GM12801 (cell line): ENCODE results near the gene KIF3A.

Source experiments
- CTCF ChIP-seq: IDR thresholded peaks from one replicate; pipeline ENCODE4 v1.5.1; 2011; ENCODE audit warnings: control low read depth; ENCODE audit not compliant: insufficient read length; ENCODE audit errors: extremely low read depth

KIF3A gene

DNA sequence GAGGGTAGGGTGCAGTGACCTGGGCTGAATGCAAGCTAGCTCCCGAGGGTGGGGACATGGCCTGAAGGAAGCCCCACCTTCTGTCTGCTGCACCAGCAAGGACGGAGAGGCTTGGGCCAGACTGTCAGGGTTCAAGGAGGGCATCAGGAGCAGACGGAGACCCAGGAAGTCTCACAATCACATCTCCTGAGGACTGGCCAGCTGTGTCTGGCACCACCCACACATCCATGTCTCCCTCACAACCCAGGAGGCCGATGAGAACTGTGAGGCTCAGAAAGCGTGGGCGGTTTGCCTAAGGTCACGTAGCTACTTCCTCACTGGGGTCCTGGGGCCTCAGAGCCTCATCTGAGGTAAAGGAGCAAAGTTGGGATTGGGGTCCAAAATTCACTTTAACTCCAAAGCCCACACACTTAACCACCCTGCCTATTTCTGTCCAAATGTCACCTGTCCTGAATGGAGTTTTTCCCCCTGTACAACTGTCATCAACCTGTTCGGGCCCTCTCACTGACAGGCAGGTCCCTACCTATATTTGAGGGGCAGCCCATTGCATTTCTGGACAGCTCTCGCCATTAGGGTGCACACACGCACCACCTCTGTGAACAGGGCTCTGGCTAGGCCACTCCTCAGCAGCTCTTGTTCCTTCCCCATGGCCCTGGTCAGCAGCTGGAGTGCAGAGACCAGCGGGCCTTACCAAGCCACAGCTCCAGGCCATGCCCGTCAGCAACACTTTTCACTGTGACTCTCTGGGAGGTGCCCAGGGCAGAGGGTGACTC lies 75.9 kb downstream of the KIF3A start:
- no peak for TF ChIP-seq CTCF

DNA sequence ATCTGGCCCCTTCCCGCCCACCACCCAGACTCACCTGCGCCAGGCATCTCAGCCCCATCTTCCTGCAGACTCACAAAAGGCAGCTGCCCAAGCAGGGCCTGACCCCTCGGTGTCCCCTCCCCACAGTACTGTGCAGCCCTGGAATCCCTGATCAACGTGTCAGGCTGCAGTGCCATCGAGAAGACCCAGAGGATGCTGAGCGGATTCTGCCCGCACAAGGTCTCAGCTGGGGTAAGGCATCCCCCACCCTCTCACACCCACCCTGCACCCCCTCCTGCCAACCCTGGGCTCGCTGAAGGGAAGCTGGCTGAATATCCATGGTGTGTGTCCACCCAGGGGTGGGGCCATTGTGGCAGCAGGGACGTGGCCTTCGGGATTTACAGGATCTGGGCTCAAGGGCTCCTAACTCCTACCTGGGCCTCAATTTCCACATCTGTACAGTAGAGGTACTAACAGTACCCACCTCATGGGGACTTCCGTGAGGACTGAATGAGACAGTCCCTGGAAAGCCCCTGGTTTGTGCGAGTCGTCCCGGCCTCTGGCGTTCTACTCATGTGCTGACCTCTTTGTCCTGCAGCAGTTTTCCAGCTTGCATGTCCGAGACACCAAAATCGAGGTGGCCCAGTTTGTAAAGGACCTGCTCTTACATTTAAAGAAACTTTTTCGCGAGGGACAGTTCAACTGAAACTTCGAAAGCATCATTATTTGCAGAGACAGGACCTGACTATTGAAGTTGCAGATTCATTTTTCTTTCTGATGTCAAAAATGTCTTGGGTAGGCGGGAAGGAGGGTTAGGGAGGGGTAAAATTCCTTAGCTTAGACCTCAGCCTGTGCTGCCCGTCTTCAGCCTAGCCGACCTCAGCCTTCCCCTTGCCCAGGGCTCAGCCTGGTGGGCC lies 77.5 kb downstream of the KIF3A start:
- TF ChIP-seq CTCF, result no peak

- TF ChIP-seq CTCF, result no peak
Observed at GRCh38 chr5:132658381-132659302, 78.7 kb downstream of the KIF3A start.

- no peak for TF ChIP-seq CTCF
Observed at GRCh38 chr5:132657676-132658380, 79.5 kb downstream of the KIF3A start, which contains the start of gene IL13. TSS of gene IL13 (plus strand) at chr5:132658173. CDS start at chr5:132658187, 14 bp downstream.

GRCh38 chr5:132656774-132657355 lies 80.5 kb downstream of the KIF3A start:
- TF ChIP-seq CTCF, result no peak

GRCh38 chr5:132655821-132656773 lies 81.2 kb downstream of the KIF3A start:
- TF ChIP-seq CTCF, result no peak
